ENCODE data around the gene MAN2B1. TPM values are rescaled to one million over a fixed set of nuclear protein-coding genes. Genes with fewer than 3 reads are reported as not detected.

Gene MAN2B1
- total RNA-seq, 2 donors from 2014 or later, result 111 to 118 TPM

GRCh38 chr19:12695997-12696365 is 29.4 kb upstream of the MAN2B1 start:
- peaks cover 10 to 18% of the 10 kb centered on the region in 2 donors for H3K4me1 ChIP-seq (ENCODE audit: control insufficient read depth in 1 of 2, low read depth in 2 of 2)
- no peak for TF ChIP-seq CTCF (IDR thresholded peaks at IDR 0.05)
- no peaks in the 10 kb centered on the region for H3K9me3 ChIP-seq
- peaks cover 9% of the 10 kb centered on the region for H3K36me3 ChIP-seq
- peak overlapping the region; percentile 97 for H3K4me3 ChIP-seq
- DNase-seq (ENCODE audit: low spot score) (no peak), ATAC-seq (ENCODE audit: insufficient number of reproducible peaks, low FRiP score, low read depth) (no peak)
- no peaks in the 10 kb centered on the region for H3K27me3 ChIP-seq (replicated peaks; ENCODE audit: insufficient read depth)
- H3K27ac ChIP-seq, result no peak overlapping the region

GRCh38 chr19:12695514-12695913 is 29.0 kb upstream of the MAN2B1 start:
- H3K4me1 ChIP-seq (ENCODE audit: control insufficient read depth in 1 of 2, low read depth in 2 of 2), result peaks cover 10 to 18% of the 10 kb centered on the region in 2 donors
- ATAC-seq (ENCODE audit: insufficient number of reproducible peaks, low FRiP score, low read depth), result no peak
- peaks cover 5% of the 10 kb centered on the region for H3K36me3 ChIP-seq
- no peaks in the 10 kb centered on the region for H3K9me3 ChIP-seq
- no peak overlapping the region for H3K27ac ChIP-seq
- TF ChIP-seq CTCF (IDR thresholded peaks at IDR 0.05), result no peak
- no peaks in the 10 kb centered on the region for H3K27me3 ChIP-seq (replicated peaks; ENCODE audit: insufficient read depth)
- peak overlapping the region; percentile 97 for H3K4me3 ChIP-seq
- DNase-seq (ENCODE audit: low spot score), result no peak

GRCh38 chr19:12695096-12695495 is 28.6 kb upstream of the MAN2B1 start:
- Histone ChIP-seq H3K9me3 (no peaks in the 10 kb centered on the region), H3K36me3 (peaks cover 3% of the 10 kb centered on the region), H3K4me3 (no peak overlapping the region), H3K27ac (no peak overlapping the region), H3K27me3 (replicated peaks; ENCODE audit: insufficient read depth) (no peaks in the 10 kb centered on the region), H3K4me1 (ENCODE audit: control insufficient read depth in 1 of 2, low read depth in 2 of 2) (peaks cover 10 to 18% of the 10 kb centered on the region in 2 donors)
- no peak for ATAC-seq (ENCODE audit: insufficient number of reproducible peaks, low FRiP score, low read depth)
- no peak for TF ChIP-seq CTCF (IDR thresholded peaks at IDR 0.05)
- no peak for DNase-seq (ENCODE audit: low spot score)

- no peak overlapping the region for H3K4me3 ChIP-seq
- H3K4me1 ChIP-seq (ENCODE audit: control insufficient read depth in 1 of 2, low read depth in 2 of 2), result peaks cover 10 to 18% of the 10 kb centered on the region in 2 donors
- no peaks in the 10 kb centered on the region for H3K9me3 ChIP-seq
- H3K27me3 ChIP-seq (replicated peaks; ENCODE audit: insufficient read depth), result no peaks in the 10 kb centered on the region
- H3K36me3 ChIP-seq, result no peaks in the 10 kb centered on the region
- no peak overlapping the region for H3K27ac ChIP-seq
- TF ChIP-seq CTCF (IDR thresholded peaks at IDR 0.05), result no peak
- no peak for ATAC-seq (ENCODE audit: insufficient number of reproducible peaks, low FRiP score, low read depth)
- DNase-seq (ENCODE audit: low spot score), result no peak
Observed at GRCh38 chr19:12694641-12695040, 28.1 kb upstream of the MAN2B1 start.

- no peak for DNase-seq (ENCODE audit: low spot score)
- no peak for ATAC-seq (ENCODE audit: insufficient number of reproducible peaks, low FRiP score, low read depth)
- H3K36me3 ChIP-seq, result no peaks in the 10 kb centered on the region
- no peaks in the 10 kb centered on the region for H3K9me3 ChIP-seq
- no peak for TF ChIP-seq CTCF (IDR thresholded peaks at IDR 0.05)
- H3K4me3 ChIP-seq, result no peak overlapping the region
- H3K27ac ChIP-seq, result no peak overlapping the region
- no peaks in the 10 kb centered on the region for H3K27me3 ChIP-seq (replicated peaks; ENCODE audit: insufficient read depth)
- H3K4me1 ChIP-seq (ENCODE audit: control insufficient read depth in 1 of 2, low read depth in 2 of 2), result peaks cover 10 to 18% of the 10 kb centered on the region in 2 donors
Observed at GRCh38 chr19:12692960-12693359, 26.4 kb upstream of the MAN2B1 start.
